ENCODE data around the gene TMEM223.
A peak's percentile ranks its signal among the peaks of the same experiment; 100 is the strongest.
"Not testable (repeated sequence)": the region's sequence is repeated elsewhere in the genome, so short reads cannot be mapped to it uniquely, and the experiment has no call there.

Gene TMEM223

GRCh38 chr11:62830904-62831519 lies 39.2 kb upstream of the TMEM223 start:
- peak overlapping the region; percentile 82 for H3K4me3 ChIP-seq (ENCODE audit: low read depth, low read length)
- TF ChIP-seq CTCF (IDR thresholded peaks at IDR 0.05; ENCODE audit: low read depth, low read length), result no peak

GRCh38 chr11:62828130-62828529 lies 36.3 kb upstream of the TMEM223 start:
- not testable (repeated sequence) for H3K4me3 ChIP-seq (ENCODE audit: low read depth, low read length)

GRCh38 chr11:62823677-62824076 lies 31.9 kb upstream of the TMEM223 start:
- H3K4me3 ChIP-seq (ENCODE audit: low read depth, low read length), result no peak overlapping the region
- TF ChIP-seq CTCF (IDR thresholded peaks at IDR 0.05; ENCODE audit: low read depth, low read length), result no peak

GRCh38 chr11:62817129-62817528 lies 25.3 kb upstream of the TMEM223 start:
- no peak overlapping the region for H3K4me3 ChIP-seq (ENCODE audit: low read depth, low read length)
- TF ChIP-seq CTCF (IDR thresholded peaks at IDR 0.05; ENCODE audit: low read depth, low read length), result no peak

GRCh38 chr11:62816557-62816956 lies 24.8 kb upstream of the TMEM223 start:
- no peak for TF ChIP-seq CTCF (IDR thresholded peaks at IDR 0.05; ENCODE audit: low read depth, low read length)
- H3K4me3 ChIP-seq (ENCODE audit: low read depth, low read length), result no peak overlapping the region

- H3K4me3 ChIP-seq (ENCODE audit: low read depth, low read length), result no peak overlapping the region
- TF ChIP-seq CTCF (IDR thresholded peaks at IDR 0.05; ENCODE audit: low read depth, low read length), result no peak
These were observed 19.9 kb upstream of the TMEM223 start for GRCh38 chr11:62811659-62812058.

GRCh38 chr11:62810748-62811147 lies 18.9 kb upstream of the TMEM223 start:
- no peak for TF ChIP-seq CTCF (IDR thresholded peaks at IDR 0.05; ENCODE audit: low read depth, low read length)
- no peak overlapping the region for H3K4me3 ChIP-seq (ENCODE audit: low read depth, low read length)

- H3K4me3 ChIP-seq (ENCODE audit: low read depth, low read length), result no peak overlapping the region
- TF ChIP-seq CTCF (IDR thresholded peaks at IDR 0.05; ENCODE audit: low read depth, low read length), result no peak
These were observed 14.9 kb upstream of the TMEM223 start for GRCh38 chr11:62806611-62807121.
